ENCODE measurements around the gene TMEM238L.

TMEM238L gene

DNA sequence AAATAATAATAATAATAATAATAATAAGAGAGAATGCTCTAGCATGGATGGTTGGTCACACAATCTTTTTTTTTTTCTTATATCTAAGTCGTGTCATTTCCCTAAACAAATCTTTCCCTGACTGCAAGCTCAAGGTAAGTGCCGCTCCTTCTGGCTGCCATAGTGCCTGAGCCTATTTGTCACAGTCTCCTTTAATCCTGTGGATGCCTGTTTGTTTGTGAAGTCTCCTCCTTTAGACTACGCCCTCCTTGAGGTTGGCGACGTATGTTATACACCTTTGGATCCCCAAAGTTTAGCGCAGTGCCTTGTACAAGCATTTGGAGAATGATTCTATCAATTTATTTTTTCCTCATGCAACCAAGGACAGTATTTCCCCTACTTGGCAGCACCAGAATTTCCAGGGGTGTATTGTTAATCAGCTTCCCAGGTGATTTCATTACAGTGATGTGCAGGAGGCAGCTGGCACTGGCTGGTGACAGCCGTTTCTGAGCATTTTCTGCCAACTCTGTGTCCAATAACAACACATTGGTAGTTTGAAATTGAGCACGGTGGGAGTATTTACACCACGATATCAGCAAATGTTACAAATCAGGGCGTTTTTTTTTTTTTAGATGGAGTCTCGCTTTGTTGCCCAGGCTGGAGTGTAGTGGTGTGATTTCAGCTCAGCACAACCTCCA lies 26.6 kb downstream of the TMEM238L start:
- no peak overlapping the region for H3K4me3 ChIP-seq (ENCODE audit: low read depth, low read length)
- DNase-seq (ENCODE audit: low read depth): no peak
- TF ChIP-seq, protein P1, sequence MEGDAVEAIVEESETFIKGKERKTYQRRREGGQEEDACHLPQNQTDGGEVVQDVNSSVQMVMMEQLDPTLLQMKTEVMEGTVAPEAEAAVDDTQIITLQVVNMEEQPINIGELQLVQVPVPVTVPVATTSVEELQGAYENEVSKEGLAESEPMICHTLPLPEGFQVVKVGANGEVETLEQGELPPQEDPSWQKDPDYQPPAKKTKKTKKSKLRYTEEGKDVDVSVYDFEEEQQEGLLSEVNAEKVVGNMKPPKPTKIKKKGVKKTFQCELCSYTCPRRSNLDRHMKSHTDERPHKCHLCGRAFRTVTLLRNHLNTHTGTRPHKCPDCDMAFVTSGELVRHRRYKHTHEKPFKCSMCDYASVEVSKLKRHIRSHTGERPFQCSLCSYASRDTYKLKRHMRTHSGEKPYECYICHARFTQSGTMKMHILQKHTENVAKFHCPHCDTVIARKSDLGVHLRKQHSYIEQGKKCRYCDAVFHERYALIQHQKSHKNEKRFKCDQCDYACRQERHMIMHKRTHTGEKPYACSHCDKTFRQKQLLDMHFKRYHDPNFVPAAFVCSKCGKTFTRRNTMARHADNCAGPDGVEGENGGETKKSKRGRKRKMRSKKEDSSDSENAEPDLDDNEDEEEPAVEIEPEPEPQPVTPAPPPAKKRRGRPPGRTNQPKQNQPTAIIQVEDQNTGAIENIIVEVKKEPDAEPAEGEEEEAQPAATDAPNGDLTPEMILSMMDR (IDR thresholded peaks at IDR 0.05; ENCODE audit: insufficient read depth, low read depth, low read length, missing control alignments): no peak

DNA sequence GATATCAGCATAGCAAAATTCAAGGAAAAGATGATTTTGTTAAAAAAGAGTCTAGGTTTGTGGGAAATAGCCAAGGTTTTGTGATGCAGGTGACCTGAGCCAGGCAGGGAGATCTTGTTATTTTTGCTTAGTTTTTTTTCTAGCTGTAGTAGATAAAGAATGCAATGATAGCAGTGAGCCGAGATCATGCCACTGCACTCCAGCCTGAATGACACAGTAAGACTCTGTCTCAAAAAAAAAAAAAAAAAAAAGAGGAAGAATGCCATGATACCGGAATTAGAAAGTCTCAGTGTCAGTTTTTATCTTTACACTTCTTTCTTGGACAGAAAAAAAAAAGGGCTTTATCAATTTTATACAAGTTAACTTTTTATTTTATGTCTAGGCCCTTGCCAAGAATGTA lies 27.5 kb downstream of the TMEM238L start:
- TF ChIP-seq, protein P1 (IDR thresholded peaks at IDR 0.05; ENCODE audit: insufficient read depth, low read depth, low read length, missing control alignments): no peak
- no peak for DNase-seq (ENCODE audit: low read depth)
- no peak overlapping the region for H3K4me3 ChIP-seq (ENCODE audit: low read depth, low read length)

DNA sequence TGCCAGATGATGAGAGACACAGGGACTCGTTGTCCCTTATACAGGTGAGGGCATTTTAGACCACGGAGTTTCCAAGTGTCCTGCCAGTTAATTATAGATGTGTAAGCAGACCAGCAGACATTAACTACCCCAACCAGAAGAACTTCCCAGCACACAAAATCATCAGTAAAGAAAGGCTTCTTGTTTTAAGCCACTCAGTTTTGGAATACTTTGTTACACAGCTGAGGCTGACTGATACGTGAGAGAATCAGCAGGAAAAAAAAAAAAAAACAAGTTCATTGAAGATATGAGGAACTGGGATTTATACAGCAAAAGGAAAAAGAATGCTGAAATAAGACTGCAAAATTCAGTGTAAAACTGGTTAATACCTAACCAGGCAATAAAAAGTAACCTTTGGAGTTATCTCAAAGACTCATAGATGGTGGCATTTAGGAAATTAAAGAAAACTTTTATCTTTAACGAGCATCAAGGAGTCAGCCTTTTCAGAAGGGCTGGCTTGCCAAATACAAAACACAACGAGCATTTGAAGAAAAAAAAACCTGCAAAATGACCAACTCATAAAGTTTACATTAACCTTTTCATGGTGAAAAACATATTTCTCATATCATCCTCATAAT lies 28.1 kb downstream of the TMEM238L start:
- H3K4me3 ChIP-seq (ENCODE audit: low read depth, low read length): no peak overlapping the region
- TF ChIP-seq, protein P1 (IDR thresholded peaks at IDR 0.05; ENCODE audit: insufficient read depth, low read depth, low read length, missing control alignments): no peak
- no peak for DNase-seq (ENCODE audit: low read depth)

DNA sequence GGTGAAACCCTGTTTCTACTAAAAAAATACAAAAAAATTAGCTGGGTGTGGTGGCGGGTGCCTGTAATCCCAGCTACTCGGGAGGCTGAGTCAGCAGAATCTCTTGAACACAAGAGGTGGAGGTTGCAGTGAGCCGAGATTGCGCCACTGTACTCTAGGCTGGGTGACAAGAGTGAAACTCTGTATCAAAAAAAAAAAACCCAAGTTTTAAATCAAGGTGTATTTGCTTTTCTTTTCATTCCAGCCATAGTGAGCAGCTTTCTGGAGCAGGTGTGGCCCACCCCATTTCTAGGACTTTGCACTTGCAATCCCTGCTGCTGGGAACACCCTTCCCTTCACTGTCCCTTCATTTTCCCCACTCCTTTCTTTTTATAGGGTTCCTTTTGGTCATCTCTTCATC lies 28.8 kb downstream of the TMEM238L start:
- H3K4me3 ChIP-seq (ENCODE audit: low read depth, low read length): no peak overlapping the region
- no peak for DNase-seq (ENCODE audit: low read depth)
- TF ChIP-seq, protein P1 (IDR thresholded peaks at IDR 0.05; ENCODE audit: insufficient read depth, low read depth, low read length, missing control alignments): no peak

DNA sequence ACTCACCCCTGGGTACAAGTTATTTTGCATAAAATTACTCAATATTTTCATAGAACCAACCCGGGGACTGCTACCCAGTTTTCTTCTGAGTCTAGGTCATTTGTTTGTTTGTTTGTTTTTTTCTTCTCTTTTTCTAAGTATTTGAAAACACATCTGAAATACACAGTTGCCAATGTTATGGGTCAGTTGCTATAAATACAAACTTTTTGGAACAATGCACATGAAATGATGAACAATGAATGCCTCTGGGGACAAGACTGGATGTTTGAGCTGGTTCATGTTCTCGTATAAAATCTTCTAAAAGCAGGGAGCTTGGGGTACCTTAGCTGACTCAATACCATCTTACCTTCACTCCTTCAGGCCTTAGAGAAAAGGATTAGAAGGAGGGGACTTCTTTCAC lies 30.5 kb downstream of the TMEM238L start:
- DNase-seq (ENCODE audit: low read depth): no peak
- TF ChIP-seq, protein P1 (IDR thresholded peaks at IDR 0.05; ENCODE audit: insufficient read depth, low read depth, low read length, missing control alignments): no peak
- no peak overlapping the region for H3K4me3 ChIP-seq (ENCODE audit: low read depth, low read length)

DNA sequence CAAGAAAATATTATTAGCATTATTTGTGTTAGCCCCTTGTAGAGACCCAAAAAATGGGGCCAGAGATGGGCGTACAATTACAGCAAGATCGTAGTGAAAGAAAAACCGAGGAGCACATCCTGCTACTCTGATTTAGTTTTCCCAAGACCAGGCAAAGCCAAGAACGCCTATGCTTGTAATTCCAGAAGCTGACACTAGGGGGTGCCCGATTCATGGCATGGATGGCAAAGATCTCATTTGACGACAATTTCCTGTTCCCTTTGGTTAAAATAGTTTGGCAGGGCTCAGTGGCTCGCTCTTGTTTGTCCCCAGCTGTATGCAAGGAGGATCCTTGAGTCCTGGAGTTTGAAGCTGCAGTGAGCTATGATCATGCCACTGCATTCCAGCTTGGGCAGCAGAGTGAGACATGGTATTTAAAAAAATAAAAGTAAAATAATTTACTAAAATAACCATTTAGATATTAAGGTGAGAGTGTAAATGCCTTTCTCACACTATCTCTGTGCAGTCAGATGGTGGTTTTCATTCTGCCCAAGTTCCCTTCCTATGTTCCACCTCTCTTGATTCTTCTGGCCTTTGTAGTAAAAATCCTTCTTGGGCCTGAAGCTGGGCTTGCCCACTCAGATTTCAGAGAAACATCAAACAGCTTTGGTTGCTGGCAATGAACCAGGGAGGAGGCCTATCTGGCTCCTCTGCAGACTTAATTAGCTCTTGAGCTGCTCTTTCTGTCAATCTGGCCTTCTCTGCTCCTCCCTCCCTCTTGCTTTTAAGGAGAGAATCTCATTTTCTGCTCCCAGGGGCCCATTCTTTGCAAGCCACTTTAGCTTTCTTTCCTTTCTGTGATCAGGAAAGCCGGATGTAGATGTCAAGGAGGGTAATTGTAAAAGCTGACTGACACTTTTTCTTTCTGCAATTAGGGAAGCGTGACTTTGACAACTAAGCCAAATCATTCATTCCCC lies 31.2 kb downstream of the TMEM238L start:
- peak; percentile 65 for DNase-seq (ENCODE audit: low read depth)
- no peak overlapping the region for H3K4me3 ChIP-seq (ENCODE audit: low read depth, low read length)
- TF ChIP-seq, protein P1 (IDR thresholded peaks at IDR 0.05; ENCODE audit: insufficient read depth, low read depth, low read length, missing control alignments): peak; percentile 80

Data from GM12865 (cell line).